ENCODE data around the gene NRG2.

The NRG2 gene

GRCh38 chr5:139797335-139797734, 245.8 kb downstream of the NRG2 start:
- H3K27ac ChIP-seq, result no peak overlapping the region
- no peak for TF ChIP-seq ZFX (IDR thresholded peaks at IDR 0.05; ENCODE audit: borderline replicate concordance)
- no peak for TF ChIP-seq CTCF (IDR thresholded peaks at IDR 0.05)

Data from 22Rv1 (cell line).